K562 (cell line): Measurements from ENCODE around the gene C16orf92. TPM values are rescaled to one million over a fixed set of nuclear protein-coding genes. Genes with fewer than 3 reads are reported as not detected.

Experiments
- BCOR ChIP-seq: fragments of 450-650 bp; IDR thresholded peaks from 2 replicates; pipeline ENCODE4 v1.6.1; 2016
- CBX1 ChIP-seq: sonication (generic); IDR thresholded peaks from 2 replicates; pipeline ENCODE4 v1.6.1; 2016; ENCODE audit warnings: antibody characterized with exemption, low read depth, mild to moderate bottlenecking
- CHD1 ChIP-seq: fragments of 200-600 bp; sonication (generic); IDR thresholded peaks from one replicate; pipeline ENCODE4 v1.6.1; 2012; ENCODE audit warnings: mild to moderate bottlenecking, moderate library complexity, low read length, inconsistent platforms
- ESRRA ChIP-seq: fragments of 450-650 bp; IDR thresholded peaks from 2 replicates; pipeline ENCODE4 v1.6.1; 2014; ENCODE audit warnings: low read depth, mild to moderate bottlenecking, moderate library complexity, borderline replicate concordance
- ETS1 ChIP-seq: conservative IDR thresholded peaks from 2 replicates; pipeline ENCODE4 v1.6.1; 2011; ENCODE audit warnings: low read depth, mild to moderate bottlenecking, low read length; ENCODE audit not compliant: control insufficient read depth
- FOXK1 ChIP-seq: sonication (generic); formaldehyde crosslinking; IDR thresholded peaks from 2 replicates; pipeline ENCODE4 v1.8.0; 2022; ENCODE audit warnings: missing genetic modification reagents, mild to moderate bottlenecking, borderline replicate concordance
- MEF2A ChIP-seq: IDR thresholded peaks from 2 replicates; pipeline ENCODE4 v1.6.1; 2011; ENCODE audit warnings: low read depth, mild to moderate bottlenecking, low read length, moderate library complexity; ENCODE audit not compliant: control insufficient read depth
- MEF2D ChIP-seq: conservative IDR thresholded peaks from 2 replicates; pipeline ENCODE4 v1.6.1; 2016; ENCODE audit warnings: low read depth, missing genetic modification characterization, missing compliant biosample characterization
- MIER1 ChIP-seq: fragments of 450-650 bp; IDR thresholded peaks from 2 replicates; pipeline ENCODE4 v1.6.1; 2016; ENCODE audit warnings: antibody characterized with exemption, mild to moderate bottlenecking, low read depth
- MXI1 ChIP-seq: IDR thresholded peaks from 2 replicates; pipeline ENCODE4 v1.6.1; 2011; ENCODE audit warnings: low read depth, mild to moderate bottlenecking, improper control_type of control experiment, low read length
- NR2C1 ChIP-seq, 2 experiments: fragments of 450-650 bp; IDR thresholded peaks; 2 replicates each; pipeline ENCODE4 v1.6.1; 2017; ENCODE audit warnings: mild to moderate bottlenecking in 2 of 2, antibody characterized with exemption in 1 of 2, inconsistent platforms in 1 of 2, missing compliant biosample characterization in 1 of 2, missing genetic modification characterization in 1 of 2
- POLR2H ChIP-seq: IDR thresholded peaks from 2 replicates; pipeline ENCODE4 v1.6.1; 2016; ENCODE audit warnings: missing genetic modification characterization, low read depth, mild to moderate bottlenecking, control low read depth, missing compliant biosample characterization, moderate library complexity
- RCOR1 ChIP-seq, 2 experiments: IDR thresholded peaks; 2 replicates each; pipeline ENCODE4 v1.6.1; 2012; ENCODE audit warnings: low read depth in 2 of 2, low read length in 2 of 2, borderline replicate concordance in 1 of 2, improper control_type of control experiment in 1 of 2
- SLC30A9 ChIP-seq: fragments of 250-450 bp; sonication (Bioruptor Pico); IDR thresholded peaks from 2 replicates; pipeline ENCODE4 v1.8.0; 2022; ENCODE audit warnings: mild to moderate bottlenecking, moderate library complexity
- SMARCA5 ChIP-seq: fragments of 450-650 bp; IDR thresholded peaks from 2 replicates; pipeline ENCODE4 v1.6.1; 2016
- TAF1 ChIP-seq: IDR thresholded peaks from 2 replicates; pipeline ENCODE4 v1.6.1; 2011; ENCODE audit warnings: mild to moderate bottlenecking, low read length, moderate library complexity; ENCODE audit not compliant: insufficient read depth, control insufficient read depth, severe bottlenecking; ENCODE audit errors: extremely low read depth
- TBL1XR1 ChIP-seq, 2 experiments: IDR thresholded peaks; 2 replicates each; pipeline ENCODE4 v1.6.1; 2012; ENCODE audit warnings: improper control_type of control experiment in 2 of 2, low read length in 2 of 2, mild to moderate bottlenecking in 1 of 2
- TBP ChIP-seq: optimal IDR thresholded peaks from 2 replicates; pipeline ENCODE3; 2011; ENCODE audit warnings: low read depth, low read length, improper control_type of control experiment
- ZNF512 ChIP-seq: IDR thresholded peaks from 2 replicates; pipeline ENCODE4 v1.6.1; 2016; ENCODE audit warnings: missing genetic modification characterization, missing compliant biosample characterization
- ZNF518B ChIP-seq: fragments of 250-450 bp; sonication (Bioruptor Pico); IDR thresholded peaks from 2 replicates; pipeline ENCODE4 v1.5.0; 2021; ENCODE audit warnings: mild to moderate bottlenecking, moderate library complexity
- ZSCAN29 ChIP-seq: fragments of 450-650 bp; IDR thresholded peaks from 2 replicates; pipeline ENCODE4 v1.6.1; 2017
- polyA plus RNA-seq, 8 experiments: library from polyadenylated mRNA; depleted of rRNA in 4 of 8; stranded (reverse) in 5 of 8; unstranded in 3 of 8; fragments of >200 nt; fragmentation: Nextera tagmentation in 2 of 8; fragmentation: Illumina TruSeq in 1 of 8; extraction: Ambion mirVana in 2 of 8; extraction: Trizol in 1 of 8; gene quantifications; 2 replicates each; pipeline versions ENCODE4 v1.2.1 to v1.2.3, GENCODE V29; 2011 to 2014; ENCODE audit warnings: inconsistent platforms in 1 of 8, missing spikeins in 1 of 8
- total RNA-seq, 7 experiments: library from RNA; depleted of rRNA in 6 of 7; stranded (reverse); fragments of >200 nt in 6 of 7; fragmentation: Illumina TruSeq in 2 of 7; extraction: Trizol in 2 of 7; gene quantifications; 2 replicates each; pipeline versions ENCODE4 v1.2.1 to v1.2.3, GENCODE V29; 2011 to 2021; ENCODE audit warnings: low replicate concordance in 1 of 7
- TF ChIP-seq, protein P1 (sequence below): sonication (generic); formaldehyde crosslinking; IDR thresholded peaks from 2 replicates; pipeline ENCODE4 v1.8.1; 2023; ENCODE audit warnings: mild to moderate bottlenecking, missing genetic modification reagents, moderate library complexity

The C16orf92 gene
- total and polyA plus RNA-seq, 9 of the 15 experiments (the other 6 are each of a cell fraction or from before 2014, with no cell fraction given), result not detected

DNA sequence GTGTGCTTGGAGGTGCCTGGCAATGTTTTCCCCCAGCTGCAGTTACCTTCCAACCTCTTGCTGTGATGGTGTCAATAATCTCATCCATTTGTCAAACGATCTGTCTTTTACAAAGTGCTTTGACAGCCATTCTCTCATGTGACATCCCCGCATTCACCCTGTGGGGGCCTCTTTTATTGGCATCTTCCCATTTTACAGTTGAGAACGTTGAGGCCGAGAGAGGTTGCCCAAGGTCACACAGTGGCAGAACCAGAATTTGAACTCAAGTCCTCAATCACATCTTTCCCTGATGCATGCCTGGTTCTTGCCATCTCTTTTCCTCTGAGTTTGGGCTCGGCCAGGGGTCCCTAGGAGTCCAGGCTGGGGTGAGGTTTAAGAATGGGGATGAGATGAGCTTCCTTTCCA lies 47.9 kb upstream of the C16orf92 start (continued):
- TF ChIP-seq NR2C1 (IDR thresholded peaks at IDR 0.05), result no peak
- TF ChIP-seq NR2C1 (tag; IDR thresholded peaks at IDR 0.05), result no peak
- TF ChIP-seq MEF2D (tag), result no peak
- TF ChIP-seq TAF1, result no peak
- TF ChIP-seq MIER1, result peak; percentile 22; the same call in 1 of the 2 replicates
- TF ChIP-seq CBX1, result 0 out of 2 replicates have a peak, but pooled peaks have one; percentile 53
- no peak for TF ChIP-seq MEF2A
- TF ChIP-seq ZNF512 (tag), result no peak
- TF ChIP-seq TBL1XR1 (IDR thresholded peaks at IDR 0.05; ENCODE audit: low read length in 2 of 2), result no peak
- no peak for TF ChIP-seq POLR2H (tag)
- peak; percentile 91 for TF ChIP-seq BCOR
- no peak for TF ChIP-seq CHD1
- TF ChIP-seq MXI1, result no peak
- peak; percentile 100 for TF ChIP-seq ESRRA
- TF ChIP-seq ZSCAN29, result no peak
- no peak for TF ChIP-seq TBP
- peak; percentile 90 for TF ChIP-seq SMARCA5
- TF ChIP-seq SLC30A9 (CRISPR knock-in tag), result no peak
- TF ChIP-seq RCOR1 (IDR thresholded peaks at IDR 0.05; ENCODE audit: borderline replicate concordance in 1 of 2, low read depth in 2 of 2, low read length in 2 of 2), result peak in 1 of 2 experiments; percentile 74; a peak in 2 of 4 replicates
- no peak for TF ChIP-seq ZNF518B (CRISPR knock-in tag)
- no peak for TF ChIP-seq ETS1
- TF ChIP-seq, protein P1, sequence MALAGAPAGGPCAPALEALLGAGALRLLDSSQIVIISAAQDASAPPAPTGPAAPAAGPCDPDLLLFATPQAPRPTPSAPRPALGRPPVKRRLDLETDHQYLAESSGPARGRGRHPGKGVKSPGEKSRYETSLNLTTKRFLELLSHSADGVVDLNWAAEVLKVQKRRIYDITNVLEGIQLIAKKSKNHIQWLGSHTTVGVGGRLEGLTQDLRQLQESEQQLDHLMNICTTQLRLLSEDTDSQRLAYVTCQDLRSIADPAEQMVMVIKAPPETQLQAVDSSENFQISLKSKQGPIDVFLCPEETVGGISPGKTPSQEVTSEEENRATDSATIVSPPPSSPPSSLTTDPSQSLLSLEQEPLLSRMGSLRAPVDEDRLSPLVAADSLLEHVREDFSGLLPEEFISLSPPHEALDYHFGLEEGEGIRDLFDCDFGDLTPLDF (CRISPR knock-in tag), result no peak
- TF ChIP-seq FOXK1 (CRISPR knock-in tag), result 0 out of 2 replicates have a peak, but pooled peaks have one; percentile 2
